MCF 10A (cell line): Measurements from ENCODE around the gene SPATS2L. TPM values are rescaled to one million over a fixed set of nuclear protein-coding genes. Genes with fewer than 3 reads are reported as not detected.

Experiments
- BruUV-seq: library from RNA; stranded (reverse); fragments of 400-500 nt; replicated peaks from 2 replicates; lab custom pipeline; 2021; lab: Mats Ljungman, UMichigan
- CTCF ChIA-PET: fragments of 300-600 bp; sonication (Branson Sonifier 250); formaldehyde crosslinking; extraction: SDS; loops from one replicate; lab custom pipeline; 2021; ENCODE audit warnings: antibody characterized with exemption, inconsistent platforms; lab: Yijun Ruan, JAX
- POLR2A ChIA-PET: fragments of 300-600, 350-650 bp; sonication (Branson Sonifier 250); formaldehyde crosslinking; extraction: SDS; loops from one replicate; lab custom pipeline; 2020; ENCODE audit warnings: antibody characterized with exemption, inconsistent platforms; lab: Yijun Ruan, JAX
- DNase-seq: peaks from one replicate; pipeline ENCODE4 v3.0.0-alpha.2; 2018; ENCODE audit not compliant: unreplicated experiment
- H3K27ac Mint-ChIP-seq: one replicate; pipeline ENCODE4 v1.8.0; 2022; ENCODE audit warnings: mild to moderate bottlenecking, low read depth, mixed read lengths; ENCODE audit not compliant: unreplicated experiment
- H3K27me3 Mint-ChIP-seq: one replicate; pipeline ENCODE4 v1.8.0; 2022; ENCODE audit warnings: mixed read lengths; ENCODE audit not compliant: insufficient read depth, unreplicated experiment
- H3K36me3 Mint-ChIP-seq: one replicate; pipeline ENCODE4 v1.8.0; 2022; ENCODE audit warnings: mild to moderate bottlenecking, moderate library complexity, mixed read lengths; ENCODE audit not compliant: insufficient read depth, unreplicated experiment
- H3K4me1 Mint-ChIP-seq: one replicate; pipeline ENCODE4 v1.8.0; 2022; ENCODE audit warnings: mixed read lengths; ENCODE audit not compliant: insufficient read depth, unreplicated experiment
- H3K4me3 Mint-ChIP-seq: one replicate; pipeline ENCODE4 v1.8.0; 2022; ENCODE audit warnings: mild to moderate bottlenecking, moderate library complexity, mixed read lengths; ENCODE audit not compliant: unreplicated experiment
- H3K9me3 Mint-ChIP-seq: one replicate; pipeline ENCODE4 v1.8.0; 2022; ENCODE audit warnings: mixed read lengths; ENCODE audit not compliant: unreplicated experiment
- CTCF ChIP-seq: fragments of 200-600 bp; IDR thresholded peaks from one replicate; pipeline ENCODE4 v1.8.0; 2022; ENCODE audit warnings: antibody characterized with exemption, mild to moderate bottlenecking; ENCODE audit not compliant: unreplicated experiment
- intact Hi-C: fragments of 100-400 bp; cut with micrococcal nuclease; formaldehyde crosslinking; loops from 2 replicates; pipeline ENCODE4 v1.14.1; 2022
- total RNA-seq: library from RNA; stranded (reverse); gene quantifications from 2 replicates; pipeline ENCODE4 v1.2.3, GENCODE V29; 2022

Gene SPATS2L
- total RNA-seq, 1 experiment from 2014 or later, result 68.3 TPM

GRCh38 chr2:200329384-200329783 is 22.9 kb downstream of the SPATS2L start:
- no peak overlapping the region for H3K4me3 Mint-ChIP-seq
- no peak overlapping the region for H3K27ac Mint-ChIP-seq
- no peaks in the 10 kb centered on the region for H3K9me3 Mint-ChIP-seq
- no peak for TF ChIP-seq CTCF
- H3K36me3 Mint-ChIP-seq, result peaks cover 19% of the 10 kb centered on the region
- intact Hi-C loops, result no loop called here
- no TSS peak for BruUV-seq
- H3K4me1 Mint-ChIP-seq, result no peaks in the 10 kb centered on the region
- no peak for DNase-seq
- H3K27me3 Mint-ChIP-seq, result no peaks in the 10 kb centered on the region
- CTCF ChIA-PET, result interaction anchor here (0.8 to 1.2 kb wide), 2 partner anchors 8 to 17 kb away, joined by 3 read pairs; no protein-coding TSS in a partner anchor
- POLR2A ChIA-PET, result interaction anchor here (2.0 kb wide), 1 partner anchor 9 kb away, joined by 6 read pairs; no protein-coding TSS in a partner anchor

GRCh38 chr2:200329798-200330197 is 23.3 kb downstream of the SPATS2L start:
- intact Hi-C loops, result no loop called here
- POLR2A ChIA-PET, result interaction anchor here (2.0 kb wide), 1 partner anchor 10 kb away, joined by 6 read pairs; no protein-coding TSS in a partner anchor
- CTCF ChIA-PET, result interaction anchor here (1.2 kb wide), 1 partner anchor 8 kb away, joined by 3 read pairs; no protein-coding TSS in a partner anchor

GRCh38 chr2:200330351-200331060 is 24.0 kb downstream of the SPATS2L start:
- H3K27ac Mint-ChIP-seq, result no peak overlapping the region
- POLR2A ChIA-PET, result interaction anchor here (2.0 kb wide), 1 partner anchor 10 kb away, joined by 6 read pairs; no protein-coding TSS in a partner anchor

More at GRCh38 chr2:200329798-200330197, 23.3 kb downstream of the SPATS2L start:
- no peak for TF ChIP-seq CTCF
- Mint-ChIP-seq H3K4me3 (no peak overlapping the region), H3K9me3 (no peaks in the 10 kb centered on the region), H3K36me3 (peaks cover 19% of the 10 kb centered on the region), H3K27ac (no peak overlapping the region), H3K27me3 (no peaks in the 10 kb centered on the region), H3K4me1 (no peaks in the 10 kb centered on the region)
- BruUV-seq, result no TSS peak
- DNase-seq, result no peak

More at GRCh38 chr2:200330351-200331060, 24.0 kb downstream of the SPATS2L start:
- DNase-seq, result no peak
- CTCF ChIA-PET, result interaction anchor here (1.2 kb wide), 1 partner anchor 9 kb away, joined by 3 read pairs; no protein-coding TSS in a partner anchor
- Mint-ChIP-seq H3K27me3 (no peaks in the 10 kb centered on the region), H3K4me1 (peaks cover 7% of the 10 kb centered on the region), H3K36me3 (peaks cover 19% of the 10 kb centered on the region), H3K4me3 (no peak overlapping the region), H3K9me3 (no peaks in the 10 kb centered on the region)
- intact Hi-C loops, result no loop called here
- BruUV-seq, result no TSS peak
- TF ChIP-seq CTCF, result no peak
